MM.1S (cell line): ENCODE results near the gene CD8B.
"Not testable (repeated sequence)": the region's sequence is repeated elsewhere in the genome, so short reads cannot be mapped to it uniquely, and the experiment has no call there.

Experiments used
- DNase-seq: peaks from one replicate; pipeline ENCODE4 v3.0.0-alpha.2; 2015
- H2AFZ ChIP-seq: fragments of 300-600 bp; sonication (generic); 2 replicates; pipeline ENCODE4 v1.6.0; 2016; ENCODE audit warnings: antibody characterized with exemption, low read length
- H3F3A ChIP-seq: fragments of 300-600 bp; sonication (generic); 2 replicates; pipeline ENCODE4 v1.6.1; 2016; ENCODE audit warnings: mild to moderate bottlenecking, antibody characterized with exemption, low read length, moderate library complexity, mixed read lengths; ENCODE audit not compliant: insufficient read depth
- H3K27ac ChIP-seq: fragments of 300-600 bp; sonication (generic); 2 replicates; pipeline ENCODE4 v1.5.1; 2016; ENCODE audit warnings: mild to moderate bottlenecking, low read length
- H3K27me3 ChIP-seq: fragments of 300-600 bp; sonication (generic); replicated peaks from 2 replicates; pipeline ENCODE4 v1.6.0; 2016; ENCODE audit warnings: low read length; ENCODE audit not compliant: insufficient read depth
- H3K36me3 ChIP-seq: fragments of 300-600 bp; sonication (generic); replicated peaks from 2 replicates; pipeline ENCODE4 v1.6.1; 2016; ENCODE audit warnings: mild to moderate bottlenecking, low read length, mixed read lengths; ENCODE audit not compliant: insufficient read depth
- H3K4me1 ChIP-seq: fragments of 300-600 bp; sonication (generic); 2 replicates; pipeline ENCODE4 v1.6.1; 2016; ENCODE audit warnings: low read length, mixed read lengths
- H3K4me2 ChIP-seq: fragments of 300-600 bp; sonication (generic); 2 replicates; pipeline ENCODE4 v1.6.0; 2016; ENCODE audit warnings: low read depth, low read length
- H3K4me3 ChIP-seq: fragments of 300-600 bp; sonication (generic); 2 replicates; pipeline ENCODE4 v1.5.1; 2016; ENCODE audit warnings: low read length, mixed read lengths
- H3K79me2 ChIP-seq: fragments of 300-600 bp; sonication (generic); 2 replicates; pipeline ENCODE4 v1.6.1; 2016; ENCODE audit warnings: mixed run types, low read length, mixed read lengths
- H3K9ac ChIP-seq: fragments of 300-600 bp; sonication (generic); 2 replicates; pipeline ENCODE4 v1.6.1; 2016; ENCODE audit warnings: low read length, mixed read lengths
- H3K9me2 ChIP-seq: fragments of 300-600 bp; sonication (generic); replicated peaks from 2 replicates; pipeline ENCODE4 v1.6.1; 2016; ENCODE audit warnings: mild to moderate bottlenecking, low read length, mixed read lengths; ENCODE audit not compliant: insufficient read depth
- H3K9me3 ChIP-seq: fragments of 300-600 bp; sonication (generic); replicated peaks from 2 replicates; pipeline ENCODE4 v1.6.1; 2016; ENCODE audit warnings: mild to moderate bottlenecking, low read length, mixed read lengths; ENCODE audit not compliant: insufficient read depth
- H4K20me1 ChIP-seq: fragments of 300-600 bp; sonication (generic); 2 replicates; pipeline ENCODE4 v1.6.1; 2016; ENCODE audit warnings: mild to moderate bottlenecking, low read length, moderate library complexity, mixed read lengths; ENCODE audit not compliant: insufficient read depth

Gene CD8B

DNA sequence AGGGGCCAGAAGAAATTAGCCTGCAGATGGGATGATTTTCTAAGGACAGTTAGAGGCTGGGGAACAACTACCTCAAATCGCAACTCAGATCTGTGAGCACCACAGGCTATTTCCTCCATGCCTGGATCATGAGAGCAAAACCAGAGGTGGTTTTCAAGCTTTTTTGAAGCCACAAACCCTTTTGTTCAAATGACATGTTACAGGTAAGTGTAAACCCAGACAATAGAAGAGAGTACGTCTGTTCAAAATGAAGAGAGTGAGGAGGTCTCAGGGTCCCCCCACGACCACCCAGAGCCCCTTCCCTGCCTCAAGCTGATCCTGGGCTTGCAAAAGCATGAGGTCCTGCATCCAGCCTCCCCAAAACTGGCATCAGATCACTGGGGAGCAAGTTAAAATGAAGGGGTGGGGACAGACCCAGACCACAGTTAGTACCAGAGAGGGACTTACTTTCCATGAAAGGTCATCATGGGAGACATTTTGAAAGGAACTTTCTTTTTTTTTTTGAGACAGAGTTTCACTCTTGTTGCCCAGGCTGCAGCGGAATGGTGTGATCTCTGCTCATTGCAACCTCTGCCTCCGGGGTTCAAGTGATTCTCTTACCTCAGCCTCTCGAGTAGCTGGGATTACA, 19.0 kb downstream of the CD8B start:
- H3K9me2 ChIP-seq, H3F3A ChIP-seq, H3K4me1 ChIP-seq, DNase-seq, H3K9ac ChIP-seq, H3K27me3 ChIP-seq, H3K9me3 ChIP-seq, H3K36me3 ChIP-seq, H3K4me3 ChIP-seq, H2AFZ ChIP-seq, H4K20me1 ChIP-seq, H3K4me2 ChIP-seq, H3K27ac ChIP-seq, H3K79me2 ChIP-seq: not testable (repeated sequence)

GRCh38 chr2:86841330-86841729, 20.4 kb downstream of the CD8B start:
- not testable (repeated sequence) for H4K20me1 ChIP-seq, H3F3A ChIP-seq, H3K27ac ChIP-seq, H3K27me3 ChIP-seq, H2AFZ ChIP-seq, H3K9me3 ChIP-seq, H3K4me2 ChIP-seq, DNase-seq, H3K36me3 ChIP-seq, H3K79me2 ChIP-seq, H3K4me3 ChIP-seq, H3K9me2 ChIP-seq, H3K9ac ChIP-seq, H3K4me1 ChIP-seq

GRCh38 chr2:86839871-86840548, 21.7 kb downstream of the CD8B start:
- not testable (repeated sequence) for H3K9ac ChIP-seq, H3K36me3 ChIP-seq, H4K20me1 ChIP-seq, H3K9me2 ChIP-seq, H3K4me1 ChIP-seq, DNase-seq, H3K27ac ChIP-seq, H3K9me3 ChIP-seq, H3K27me3 ChIP-seq, H3K4me3 ChIP-seq, H2AFZ ChIP-seq, H3K79me2 ChIP-seq, H3K4me2 ChIP-seq, H3F3A ChIP-seq

DNA sequence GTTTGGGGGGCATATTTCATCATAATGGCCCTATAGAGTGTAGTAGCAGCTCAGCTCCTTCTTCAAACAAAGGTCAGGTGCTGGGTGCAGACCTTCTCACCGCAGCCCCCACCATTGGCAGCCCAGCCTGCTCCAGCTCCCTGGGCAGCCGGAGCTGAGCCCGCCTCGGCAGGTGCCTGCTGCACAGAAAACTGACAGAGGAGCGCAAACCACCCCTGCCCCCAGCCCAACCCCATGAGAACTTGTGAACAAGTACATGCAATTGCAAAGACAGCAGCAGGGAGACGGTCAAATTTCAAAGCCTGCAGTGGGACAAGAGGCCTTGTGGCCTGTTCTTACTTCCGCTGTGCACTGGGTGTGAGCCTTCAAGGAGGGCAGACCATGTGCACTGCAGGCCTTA, 22.2 kb downstream of the CD8B start:
- not testable (repeated sequence) for H2AFZ ChIP-seq, H3K27ac ChIP-seq, H3K4me3 ChIP-seq, H3K4me1 ChIP-seq, H3K36me3 ChIP-seq, H3K4me2 ChIP-seq, DNase-seq, H3K27me3 ChIP-seq, H3K9me2 ChIP-seq, H3K9me3 ChIP-seq, H3K79me2 ChIP-seq, H4K20me1 ChIP-seq, H3K9ac ChIP-seq, H3F3A ChIP-seq

- H3K9me2 ChIP-seq, H3K36me3 ChIP-seq, H3K9me3 ChIP-seq, H3K27ac ChIP-seq, H3K79me2 ChIP-seq, H3K4me2 ChIP-seq, H3F3A ChIP-seq, H3K4me1 ChIP-seq, H3K4me3 ChIP-seq, DNase-seq, H3K27me3 ChIP-seq, H2AFZ ChIP-seq, H4K20me1 ChIP-seq, H3K9ac ChIP-seq: not testable (repeated sequence)
Measured at GRCh38 chr2:86837714-86838113, 24.0 kb downstream of the CD8B start.

DNA sequence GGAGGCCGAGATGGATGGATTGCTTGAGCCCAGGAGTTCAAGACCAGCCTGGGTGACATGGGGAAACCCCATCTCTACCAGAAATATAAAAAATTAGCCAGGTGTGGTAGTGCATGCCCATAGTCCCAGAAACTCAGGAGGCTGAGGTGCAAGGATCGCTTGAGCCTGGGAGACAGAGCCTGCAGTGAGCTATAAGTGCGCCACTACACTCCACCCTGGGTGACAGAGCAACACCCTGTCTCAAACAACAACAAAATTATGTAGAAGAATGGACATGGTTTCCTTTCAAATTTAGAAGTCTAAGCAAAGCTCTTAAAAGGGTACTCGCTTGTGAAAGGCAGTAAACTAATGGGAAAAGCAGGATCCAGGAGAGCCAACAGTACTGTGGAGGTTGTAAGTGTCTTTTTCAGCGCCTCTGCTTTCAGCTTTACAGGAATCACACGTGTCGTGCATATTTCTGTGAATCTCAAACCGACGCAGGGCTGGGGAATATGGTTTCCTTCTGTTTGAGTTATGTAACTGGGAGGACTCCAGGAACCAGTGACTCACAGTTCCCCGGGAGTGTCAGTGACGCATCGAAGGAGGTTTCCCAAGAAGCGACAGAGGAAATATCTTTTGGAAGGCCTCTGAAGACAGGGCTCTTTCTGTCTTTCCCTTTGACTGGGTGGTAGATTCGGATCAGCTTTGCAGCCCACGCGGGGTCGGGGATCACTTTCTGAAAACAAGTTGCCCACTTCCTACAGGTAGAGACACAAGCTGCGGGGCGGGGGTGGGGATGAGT, 24.6 kb downstream of the CD8B start:
- H3K27me3 ChIP-seq, DNase-seq, H2AFZ ChIP-seq, H3K4me3 ChIP-seq, H3K4me1 ChIP-seq, H3K4me2 ChIP-seq, H3K9me2 ChIP-seq, H3F3A ChIP-seq, H3K9ac ChIP-seq, H3K79me2 ChIP-seq, H3K27ac ChIP-seq, H4K20me1 ChIP-seq, H3K36me3 ChIP-seq, H3K9me3 ChIP-seq: not testable (repeated sequence)

- not testable (repeated sequence) for DNase-seq, H3K79me2 ChIP-seq, H3K9me2 ChIP-seq, H4K20me1 ChIP-seq, H3F3A ChIP-seq, H2AFZ ChIP-seq, H3K27ac ChIP-seq, H3K9me3 ChIP-seq, H3K4me2 ChIP-seq, H3K27me3 ChIP-seq, H3K9ac ChIP-seq, H3K4me1 ChIP-seq, H3K36me3 ChIP-seq, H3K4me3 ChIP-seq
Measured at GRCh38 chr2:86835548-86835889, 26.2 kb downstream of the CD8B start.
